Erythroblast (primary cell): Measurements from ENCODE around the gene SUMO2.

Experiments used
- GATA1 ChIP-seq: IDR thresholded peaks from 2 replicates; pipeline ENCODE4 v1.6.1; 2011; ENCODE audit warnings: low read depth, mild to moderate bottlenecking, control low read depth, low read length, moderate library complexity
- POLR2A ChIP-seq: IDR thresholded peaks from 2 replicates; pipeline ENCODE4 v1.6.1; 2011; ENCODE audit warnings: mild to moderate bottlenecking, low read length

- TF ChIP-seq POLR2A = no peak
- no peak for TF ChIP-seq GATA1
These were observed 12.1 kb upstream of the SUMO2 start for GRCh38 chr17:75194879-75195278.
